Neural cell (in vitro differentiated cells): Measurements from ENCODE around the gene ARID1B. TPM values are rescaled to one million over a fixed set of nuclear protein-coding genes. Genes with fewer than 3 reads are reported as not detected.

Experiments used
- H2AFZ ChIP-seq: fragments of 200-600, 300-800 bp; sonication (generic), shearing (Covaris generic); 2 replicates; pipeline ENCODE4 v1.6.0; 2014; ENCODE audit warnings: low read depth, mild to moderate bottlenecking, antibody characterized with exemption, low read length, moderate library complexity
- H3F3A ChIP-seq: fragments of 200-600 bp; shearing (Covaris generic); 2 replicates; pipeline ENCODE4 v1.6.1; 2016; ENCODE audit warnings: mild to moderate bottlenecking, moderate library complexity, mixed read lengths, antibody characterized with exemption, low read length; ENCODE audit not compliant: insufficient read depth, poor library complexity, severe bottlenecking
- H3K27ac ChIP-seq: fragments of 200-600, 300-800 bp; sonication (generic), shearing (Covaris generic); 2 replicates; pipeline ENCODE4 v1.5.1; 2014; ENCODE audit warnings: mild to moderate bottlenecking, low read length, moderate library complexity
- H3K27me3 ChIP-seq: fragments of 300-800, 200-600 bp; sonication (generic), shearing (Covaris generic); 2 replicates; pipeline ENCODE4 v1.6.0; 2014; ENCODE audit warnings: mild to moderate bottlenecking, low read depth, low read length, moderate library complexity; ENCODE audit not compliant: insufficient read depth
- H3K36me3 ChIP-seq: fragments of 300-800, 200-600 bp; sonication (generic), shearing (Covaris generic); 2 replicates; pipeline ENCODE4 v1.5.1; 2014; ENCODE audit warnings: mild to moderate bottlenecking, antibody characterized with exemption, low read length, moderate library complexity; ENCODE audit not compliant: insufficient read depth
- H3K4me2 ChIP-seq: fragments of 300-800, 200-600 bp; sonication (generic), shearing (Covaris generic); 2 replicates; pipeline ENCODE4 v1.6.0; 2014; ENCODE audit warnings: mild to moderate bottlenecking, low read length
- H3K4me3 ChIP-seq: fragments of 300-800, 200-600 bp; sonication (generic), shearing (Covaris generic); 2 replicates; pipeline ENCODE4 v1.5.1; 2014; ENCODE audit warnings: mild to moderate bottlenecking, low read length, moderate library complexity
- H3K79me2 ChIP-seq: fragments of 200-600 bp; shearing (Covaris generic); replicated peaks from 2 replicates; pipeline ENCODE4 v1.6.0; 2014; ENCODE audit warnings: mild to moderate bottlenecking, low read length, moderate library complexity; ENCODE audit not compliant: insufficient read depth
- H3K9ac ChIP-seq: fragments of 300-800, 200-600 bp; sonication (generic), shearing (Covaris generic); 2 replicates; pipeline ENCODE4 v1.6.1; 2016; ENCODE audit warnings: mild to moderate bottlenecking, low read length, mixed read lengths
- H3K9me2 ChIP-seq: fragments of 200-600 bp; shearing (Covaris generic); 2 replicates; pipeline ENCODE4 v1.6.1; 2016; ENCODE audit warnings: mild to moderate bottlenecking, low read length, mixed read lengths; ENCODE audit not compliant: insufficient read depth
- H3K9me3 ChIP-seq: fragments of 200-600, 300-800 bp; sonication (generic), shearing (Covaris generic); 2 replicates; pipeline ENCODE4 v1.6.1; 2016; ENCODE audit warnings: mild to moderate bottlenecking, mixed run types, low read length, moderate library complexity, mixed read lengths
- H4K20me1 ChIP-seq: fragments of 200-600 bp; shearing (Covaris generic); 2 replicates; pipeline ENCODE4 v1.6.1; 2016; ENCODE audit warnings: mild to moderate bottlenecking, mixed run types; ENCODE audit not compliant: insufficient read depth
- CTCF ChIP-seq: fragments of 450-650 bp; IDR thresholded peaks from 2 replicates; pipeline ENCODE4 v1.5.1; 2014; ENCODE audit warnings: antibody characterized with exemption, mild to moderate bottlenecking, moderate library complexity; ENCODE audit not compliant: poor library complexity, severe bottlenecking
- EP300 ChIP-seq: fragments of 450-650 bp; conservative IDR thresholded peaks from 2 replicates; pipeline ENCODE4 v1.6.1; 2014; ENCODE audit warnings: antibody characterized with exemption, mild to moderate bottlenecking, moderate library complexity; ENCODE audit not compliant: poor library complexity, severe bottlenecking
- EZH2 ChIP-seq: fragments of 200-600, 300-800 bp; shearing (Covaris generic), sonication (generic); IDR thresholded peaks from 2 replicates; pipeline ENCODE4 v1.6.1; 2014; ENCODE audit warnings: antibody characterized with exemption, low read length, borderline replicate concordance, mild to moderate bottlenecking; ENCODE audit not compliant: insufficient read depth, poor library complexity, severe bottlenecking
- MXI1 ChIP-seq: fragments of 450-650 bp; conservative IDR thresholded peaks from 2 replicates; pipeline ENCODE4 v1.6.1; 2014; ENCODE audit warnings: antibody characterized with exemption, mild to moderate bottlenecking; ENCODE audit not compliant: poor library complexity, severe bottlenecking
- POLR2AphosphoS5 ChIP-seq: IDR thresholded peaks from 2 replicates; pipeline ENCODE4 v1.6.1; 2012
- RAD21 ChIP-seq: fragments of 450-650 bp; conservative IDR thresholded peaks from 2 replicates; pipeline ENCODE4 v1.6.1; 2014; ENCODE audit warnings: antibody characterized with exemption, mild to moderate bottlenecking, moderate library complexity
- REST ChIP-seq: IDR thresholded peaks from 2 replicates; pipeline ENCODE4 v1.6.1; 2012; ENCODE audit warnings: borderline replicate concordance
- SMC3 ChIP-seq: fragments of 450-650 bp; conservative IDR thresholded peaks from 2 replicates; pipeline ENCODE4 v1.6.1; 2014; ENCODE audit warnings: antibody characterized with exemption, mild to moderate bottlenecking, moderate library complexity; ENCODE audit not compliant: poor library complexity
- TAF1 ChIP-seq: IDR thresholded peaks from 2 replicates; pipeline ENCODE4 v1.6.1; 2012; ENCODE audit warnings: low read depth
- polyA plus RNA-seq: library from polyadenylated mRNA; depleted of rRNA; stranded (reverse); fragments of >200 nt; gene quantifications from 2 replicates; pipeline ENCODE4 v1.2.3, GENCODE V29; 2014

The ARID1B gene
- polyA plus RNA-seq, 1 donor from 2014 or later, result 35.0 TPM

- H2AFZ ChIP-seq, result no peak overlapping the region
- H3K9me3 ChIP-seq, result no peaks in the 10 kb centered on the region
- TF ChIP-seq REST, result no peak
- no peak for TF ChIP-seq EP300
- TF ChIP-seq CTCF, result no peak
- no peak for TF ChIP-seq RAD21
- TF ChIP-seq MXI1, result no peak
- no peak for TF ChIP-seq SMC3
- no peak for TF ChIP-seq EZH2
- no peak for TF ChIP-seq TAF1
- TF ChIP-seq POLR2AphosphoS5, result no peak
- H3K4me2 ChIP-seq, result no peak overlapping the region
- no peaks in the 10 kb centered on the region for H3K36me3 ChIP-seq
- no peaks in the 10 kb centered on the region for H3K9me2 ChIP-seq
- no peak overlapping the region for H3K4me3 ChIP-seq
- H3K79me2 ChIP-seq, result peaks cover 15% of the 10 kb centered on the region
- no peak overlapping the region for H3K27ac ChIP-seq
- no peaks in the 10 kb centered on the region for H3K27me3 ChIP-seq
- H3F3A ChIP-seq, result no peaks in the 10 kb centered on the region
- no peak overlapping the region for H3K9ac ChIP-seq
- no peaks in the 10 kb centered on the region for H4K20me1 ChIP-seq
Measured at GRCh38 chr6:157080986-157081391, 303.8 kb downstream of the ARID1B start.

GRCh38 chr6:157083343-157083742 is 306.2 kb downstream of the ARID1B start:
- Histone ChIP-seq H3K27me3 (no peaks in the 10 kb centered on the region), H3K36me3 (no peaks in the 10 kb centered on the region), H4K20me1 (no peaks in the 10 kb centered on the region), H3K9me2 (no peaks in the 10 kb centered on the region), H2AFZ (no peak overlapping the region), H3K4me2 (no peak overlapping the region), H3K4me3 (no peak overlapping the region), H3K79me2 (peaks cover 9% of the 10 kb centered on the region), H3F3A (no peaks in the 10 kb centered on the region), H3K9ac (no peak overlapping the region), H3K9me3 (no peaks in the 10 kb centered on the region), H3K27ac (no peak overlapping the region)
- TF ChIP-seq EP300 (no peak), TAF1 (no peak), CTCF (no peak), RAD21 (no peak), REST (no peak), SMC3 (no peak), POLR2AphosphoS5 (no peak), MXI1 (no peak)
